ENCODE results near the gene PTPDC1. TPM values are rescaled to one million over a fixed set of nuclear protein-coding genes. Genes with fewer than 3 reads are reported as not detected.

PTPDC1 gene
- total and polyA plus RNA-seq, 2 of the 4 experiments (the other 2 are of a cell fraction): 3.9 to 6.1 TPM

- intact Hi-C loops (cut with micrococcal nuclease) (no loop called here), in situ Hi-C loops (cut with MboI; ENCODE audit: low sequenced_read_pairs) (loop anchor here (25.0 kb wide), 2 partner anchors 111 to 689 kb away; partner anchors contain the start of genes FAM120A, FAM120AOS and ZNF169), dilution Hi-C loops (cut with HindIII; ENCODE audit: low sequenced_read_pairs, unreplicated experiment) (no loop called here)
- DNase-seq (no peak), ATAC-seq (ENCODE audit: low read depth) (no peak; the same call in 1 of the 2 replicates)
- no peaks in the 10 kb centered on the region for H3K27me3 ChIP-seq (ENCODE audit: control insufficient read depth, insufficient read depth, low read length)
- no peak overlapping the region for H4K5ac ChIP-seq (ENCODE audit: low read depth, low read length)
- H3K56ac ChIP-seq (ENCODE audit: extremely low read depth, insufficient read depth, low read length): no peak overlapping the region
- H3K4me3 ChIP-seq (ENCODE audit: insufficient read depth, low read depth, low read length): no peak overlapping the region
- ChIA-PET POLR2A (ENCODE audit: unreplicated experiment) (no interaction called here), CTCF (no interaction called here)
- peak overlapping the region; percentile 45 for H2AFZ ChIP-seq (replicated peaks; ENCODE audit: low read length, poor library complexity)
- H3K4me2 ChIP-seq (ENCODE audit: low read depth, low read length): no peak overlapping the region
- H2AK5ac ChIP-seq (ENCODE audit: low read depth, low read length): no peak overlapping the region
- no CpG with 5 or more reads among the region's 11 CpGs for WGBS, 2 experiments (ENCODE audit: extremely low coverage in 2 of 2, insufficient read length in 1 of 2)
- H2BK20ac ChIP-seq (ENCODE audit: low read depth, low read length): 0 out of 2 replicates have a peak overlapping the region, but pooled peaks have one; percentile 20
- no peak overlapping the region for H2BK5ac ChIP-seq (ENCODE audit: low read depth, low read length, poor library complexity, severe bottlenecking)
- H4K91ac ChIP-seq (ENCODE audit: insufficient read depth, low read depth, low read length): no peak overlapping the region
- H3K9me1 ChIP-seq (ENCODE audit: insufficient read depth, low read length): no peaks in the 10 kb centered on the region
- H2BK15ac ChIP-seq (ENCODE audit: low read depth, low read length): no peak overlapping the region
- no peak overlapping the region for H3K9ac ChIP-seq (ENCODE audit: low read depth, low read length)
- no peak overlapping the region for H3K4ac ChIP-seq (ENCODE audit: low read depth, low read length)
- peaks cover 5% of the 10 kb centered on the region; the same call in 1 of the 2 replicates for H3K4me1 ChIP-seq (ENCODE audit: control insufficient read depth, insufficient read depth, low read length)
- no peak overlapping the region for H3K27ac ChIP-seq (ENCODE audit: insufficient read depth, low read length)
- no peaks in the 10 kb centered on the region for H3K9me3 ChIP-seq (ENCODE audit: control insufficient read depth, insufficient read depth, low read length)
- H3K36me3 ChIP-seq (ENCODE audit: control insufficient read depth, insufficient read depth, low read length): no peaks in the 10 kb centered on the region
- no TSS peak for BruUV-seq (replicated peaks)
- peak overlapping the region; percentile 34; the same call in 1 of the 2 replicates for H3K14ac ChIP-seq (replicated peaks; ENCODE audit: low read depth, low read length)
- no peak overlapping the region for H2BK120ac ChIP-seq (ENCODE audit: low read depth, low read length)
- 0 out of 2 replicates have a peak overlapping the region, but pooled peaks have one; percentile 36 for H3K23ac ChIP-seq (ENCODE audit: low read depth, low read length)
- H2AK9ac ChIP-seq (replicated peaks; ENCODE audit: low read depth, low read length, poor library complexity): no peak overlapping the region
- no peaks in the 10 kb centered on the region for H4K20me1 ChIP-seq (ENCODE audit: insufficient read depth, low read length)
- no peaks in the 10 kb centered on the region for H3K79me1 ChIP-seq (ENCODE audit: low read depth in 1 of 2, low read length in 2 of 2)
- H3K18ac ChIP-seq (ENCODE audit: low read depth, low read length): no peak overlapping the region
- peak overlapping the region in 1 of 2 experiments; percentile 49; a peak in 1 of 4 replicates for H4K8ac ChIP-seq (ENCODE audit: low read depth in 2 of 2, low read length in 2 of 2)
- TF ChIP-seq, protein P1, sequence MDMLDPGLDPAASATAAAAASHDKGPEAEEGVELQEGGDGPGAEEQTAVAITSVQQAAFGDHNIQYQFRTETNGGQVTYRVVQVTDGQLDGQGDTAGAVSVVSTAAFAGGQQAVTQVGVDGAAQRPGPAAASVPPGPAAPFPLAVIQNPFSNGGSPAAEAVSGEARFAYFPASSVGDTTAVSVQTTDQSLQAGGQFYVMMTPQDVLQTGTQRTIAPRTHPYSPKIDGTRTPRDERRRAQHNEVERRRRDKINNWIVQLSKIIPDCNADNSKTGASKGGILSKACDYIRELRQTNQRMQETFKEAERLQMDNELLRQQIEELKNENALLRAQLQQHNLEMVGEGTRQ (IDR thresholded peaks at IDR 0.05; ENCODE audit: low read depth, low read length): no peak
- TF ChIP-seq BHLHE40 (IDR thresholded peaks at IDR 0.05; ENCODE audit: low read depth, low read length) (no peak), FOS (IDR thresholded peaks at IDR 0.05; ENCODE audit: low read depth, low read length) (no peak), SMC3 (IDR thresholded peaks at IDR 0.05; ENCODE audit: low read depth, low read length) (no peak), CTCF (conservative IDR thresholded peaks at IDR 0.05; ENCODE audit: low read depth, low read length) (no peak), ELK1 (IDR thresholded peaks at IDR 0.05; ENCODE audit: borderline replicate concordance, low read depth, low read length) (no peak), CHD1 (IDR thresholded peaks at IDR 0.05; ENCODE audit: low read depth, low read length) (no peak), NFE2L2 (IDR thresholded peaks at IDR 0.05; ENCODE audit: low read depth, low read length) (no peak), RAD21 (IDR thresholded peaks at IDR 0.05; ENCODE audit: low read length) (no peak), MAZ (IDR thresholded peaks at IDR 0.05; ENCODE audit: borderline replicate concordance, low read depth, low read length) (no peak), CEBPB (IDR thresholded peaks at IDR 0.05; ENCODE audit: low read depth, low read length) (no peak), POLR2A (IDR thresholded peaks at IDR 0.05; ENCODE audit: low read depth, low read length) (no peak), MXI1 (IDR thresholded peaks at IDR 0.05; ENCODE audit: borderline replicate concordance, low read depth, low read length) (no peak), MAFK (IDR thresholded peaks at IDR 0.05; ENCODE audit: low read depth, low read length) (no peak), RCOR1 (IDR thresholded peaks at IDR 0.05; ENCODE audit: insufficient replicate concordance, low read length) (no peak)
Observed at GRCh38 chr9:94150890-94151650, 66.8 kb downstream of the PTPDC1 start.
